HG02973 (cell line): ENCODE results near the gene TMEM44.

Source experiments
- ATAC-seq: cut with Tn5 transposase; IDR thresholded peaks from one replicate; pipeline ENCODE4 v1.9.1; 2021; ENCODE audit warnings: moderate library complexity; ENCODE audit not compliant: unreplicated experiment

Gene TMEM44

GRCh38 chr3:194582196-194582905 is 50.9 kb downstream of the TMEM44 start:
- ATAC-seq, result no peak

- ATAC-seq, result no peak
These were observed 54.1 kb downstream of the TMEM44 start for GRCh38 chr3:194579091-194579606.

- no peak for ATAC-seq
These were observed 55.0 kb downstream of the TMEM44 start for GRCh38 chr3:194577986-194578905.

- ATAC-seq, result no peak
These were observed 57.6 kb downstream of the TMEM44 start for GRCh38 chr3:194575484-194576210.

GRCh38 chr3:194574639-194575483 is 58.4 kb downstream of the TMEM44 start:
- ATAC-seq, result no peak

GRCh38 chr3:194573680-194574437 is 59.4 kb downstream of the TMEM44 start:
- ATAC-seq, result peak; percentile 68

- no peak for ATAC-seq
These were observed 60.2 kb downstream of the TMEM44 start for GRCh38 chr3:194572944-194573491.

GRCh38 chr3:194572143-194572789 is 61.0 kb downstream of the TMEM44 start:
- no peak for ATAC-seq

- no peak for ATAC-seq
These were observed 61.6 kb downstream of the TMEM44 start for GRCh38 chr3:194571491-194572142.

- no peak for ATAC-seq
These were observed 62.3 kb downstream of the TMEM44 start for GRCh38 chr3:194570898-194571297.

- no peak for ATAC-seq
These were observed 63.0 kb downstream of the TMEM44 start for GRCh38 chr3:194570235-194570634.

GRCh38 chr3:194569252-194569651 is 64.0 kb downstream of the TMEM44 start:
- ATAC-seq, result no peak

- ATAC-seq, result no peak
These were observed 67.5 kb downstream of the TMEM44 start for GRCh38 chr3:194565597-194566190.

GRCh38 chr3:194562986-194563385 is 70.2 kb downstream of the TMEM44 start:
- ATAC-seq, result no peak

- ATAC-seq, result no peak
These were observed 71.8 kb downstream of the TMEM44 start for GRCh38 chr3:194561306-194561974.

GRCh38 chr3:194560047-194560446 is 73.2 kb downstream of the TMEM44 start:
- ATAC-seq, result no peak

- ATAC-seq, result no peak
These were observed 73.7 kb downstream of the TMEM44 start for GRCh38 chr3:194559530-194559929.
